Panc1 (cell line): ENCODE results near the gene CDC23. TPM values are rescaled to one million over a fixed set of nuclear protein-coding genes. Genes with fewer than 3 reads are reported as not detected.

Experiments
- ATAC-seq: fragments of 200-7000 bp; cut with Tn5 transposase; 2 replicates; pipeline ENCODE4 v1.9.1; 2020; ENCODE audit warnings: mild to moderate bottlenecking, moderate library complexity
- BruUV-seq: library from RNA; stranded (reverse); fragments of 400-500 nt; replicated peaks from 2 replicates; lab custom pipeline; 2021; lab: Mats Ljungman, UMichigan
- CTCF ChIA-PET: fragments of 300-600 bp; sonication (Branson Sonifier 250); formaldehyde crosslinking; loops from one replicate; lab custom pipeline; 2022; ENCODE audit warnings: antibody characterized with exemption; lab: Charles Lee
- POLR2A ChIA-PET: fragments of 300-600 bp; sonication (Branson Sonifier 250); formaldehyde crosslinking; loops from one replicate; lab custom pipeline; 2022; ENCODE audit warnings: antibody characterized with exemption; lab: Charles Lee
- DNase-seq: peaks from one replicate; pipeline ENCODE4 v3.0.0-alpha.2; 2010; ENCODE audit warnings: low read depth, low spot score
- H3K27ac ChIP-seq: 2 replicates; pipeline ENCODE4 v1.5.1; 2011; ENCODE audit warnings: mild to moderate bottlenecking, low read length, inconsistent platforms
- H3K27me3 ChIP-seq: fragments of 200-500 bp; sonication (Bioruptor generic); 2 replicates; pipeline ENCODE4 v1.6.0; 2014; ENCODE audit warnings: low read length, inconsistent platforms; ENCODE audit not compliant: control insufficient read depth, insufficient read depth
- H3K36me3 ChIP-seq: fragments of 200-500 bp; sonication (Bioruptor generic); 2 replicates; pipeline ENCODE4 v1.5.1; 2014; ENCODE audit warnings: inconsistent platforms, mild to moderate bottlenecking, low read length, moderate library complexity; ENCODE audit not compliant: control insufficient read depth, insufficient read depth
- H3K4me1 ChIP-seq: 2 replicates; pipeline ENCODE4 v1.5.1; 2011; ENCODE audit warnings: inconsistent platforms, mild to moderate bottlenecking, low read length, moderate library complexity; ENCODE audit not compliant: control insufficient read depth, insufficient read depth
- H3K4me3 ChIP-seq, 2 experiments: 2 replicates each; pipeline ENCODE4 v1.5.1; 2011 to 2012; ENCODE audit warnings: low read depth in 2 of 2, low read length in 2 of 2, mild to moderate bottlenecking in 2 of 2, inconsistent platforms in 1 of 2, moderate library complexity in 1 of 2
- H3K9me3 ChIP-seq: fragments of 200-500 bp; sonication (Bioruptor generic); 2 replicates; pipeline ENCODE4 v1.5.1; 2014; ENCODE audit warnings: low read depth, mild to moderate bottlenecking, inconsistent platforms, low read length, moderate library complexity; ENCODE audit not compliant: control insufficient read depth, insufficient read depth
- POLR2AphosphoS5 ChIP-seq: IDR thresholded peaks from 2 replicates; pipeline ENCODE4 v1.6.1; 2012; ENCODE audit warnings: mild to moderate bottlenecking, low read depth, low read length, moderate library complexity
- SIN3A ChIP-seq: IDR thresholded peaks from 2 replicates; pipeline ENCODE4 v1.6.1; 2012; ENCODE audit warnings: low read depth, mild to moderate bottlenecking, low read length, moderate library complexity, borderline replicate concordance; ENCODE audit not compliant: insufficient read depth
- TCF7L2 ChIP-seq: IDR thresholded peaks from 2 replicates; pipeline ENCODE4 v1.6.1; 2011; ENCODE audit warnings: mild to moderate bottlenecking, low read depth, low read length, inconsistent platforms
- in situ Hi-C: cut with HindIII; loops from 2 replicates; pipeline ENCODE4 v1.10.0; 2016; ENCODE audit warnings: low sequenced_read_pairs, low pct_unique_long_range_greater_than_20kb
- intact Hi-C: fragments of 100-400 bp; cut with micrococcal nuclease; formaldehyde crosslinking; loops from one replicate; pipeline ENCODE4 v1.10.0; 2022; ENCODE audit not compliant: unreplicated experiment
- total RNA-seq: library from RNA; stranded (reverse); gene quantifications from one replicate; pipeline ENCODE4 v1.2.1, GENCODE V29; 2021; ENCODE audit not compliant: unreplicated experiment
- TF ChIP-seq, protein P1 (sequence below), 2 experiments: IDR thresholded peaks; 2 replicates each; pipeline ENCODE4 v1.6.1; 2011 to 2012; ENCODE audit warnings: low read depth in 2 of 2, control low read depth in 1 of 2, low read length in 1 of 2, mild to moderate bottlenecking in 1 of 2, moderate library complexity in 1 of 2; ENCODE audit not compliant: insufficient read depth in 1 of 2
- TF ChIP-seq, protein P2 (sequence below): fragments of 450-650 bp; IDR thresholded peaks from 2 replicates; pipeline ENCODE4 v1.5.1; 2017; ENCODE audit warnings: mild to moderate bottlenecking

CDC23 gene
- total RNA-seq, 1 experiment from 2014 or later: 44.7 TPM

DNA sequence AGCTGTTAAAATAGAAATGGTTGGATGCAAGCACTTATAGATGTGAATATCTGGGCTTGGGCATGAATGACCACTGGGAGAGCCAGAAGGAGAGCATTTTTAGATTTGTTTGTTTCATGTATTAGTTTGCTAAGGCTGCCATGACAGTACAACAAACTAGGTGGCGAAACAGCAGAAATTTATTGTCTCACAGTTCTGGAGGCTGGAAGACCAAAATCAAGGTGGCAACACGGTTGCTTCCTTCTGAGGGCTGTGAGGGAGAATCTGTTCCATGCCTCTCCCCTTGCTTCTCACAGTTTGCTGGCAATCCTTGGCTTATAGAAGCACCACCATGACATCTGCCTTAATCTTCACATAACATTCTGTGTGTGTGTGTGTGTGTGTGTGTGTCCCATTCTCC is 20.2 kb upstream of the CDC23 start:
- Histone ChIP-seq H3K4me3 (no peak overlapping the region), H3K4me1 (peaks cover 12% of the 10 kb centered on the region), H3K9me3 (no peaks in the 10 kb centered on the region), H3K27ac (no peak overlapping the region), H3K36me3 (no peaks in the 10 kb centered on the region), H3K27me3 (no peaks in the 10 kb centered on the region)
- TF ChIP-seq, protein P1, sequence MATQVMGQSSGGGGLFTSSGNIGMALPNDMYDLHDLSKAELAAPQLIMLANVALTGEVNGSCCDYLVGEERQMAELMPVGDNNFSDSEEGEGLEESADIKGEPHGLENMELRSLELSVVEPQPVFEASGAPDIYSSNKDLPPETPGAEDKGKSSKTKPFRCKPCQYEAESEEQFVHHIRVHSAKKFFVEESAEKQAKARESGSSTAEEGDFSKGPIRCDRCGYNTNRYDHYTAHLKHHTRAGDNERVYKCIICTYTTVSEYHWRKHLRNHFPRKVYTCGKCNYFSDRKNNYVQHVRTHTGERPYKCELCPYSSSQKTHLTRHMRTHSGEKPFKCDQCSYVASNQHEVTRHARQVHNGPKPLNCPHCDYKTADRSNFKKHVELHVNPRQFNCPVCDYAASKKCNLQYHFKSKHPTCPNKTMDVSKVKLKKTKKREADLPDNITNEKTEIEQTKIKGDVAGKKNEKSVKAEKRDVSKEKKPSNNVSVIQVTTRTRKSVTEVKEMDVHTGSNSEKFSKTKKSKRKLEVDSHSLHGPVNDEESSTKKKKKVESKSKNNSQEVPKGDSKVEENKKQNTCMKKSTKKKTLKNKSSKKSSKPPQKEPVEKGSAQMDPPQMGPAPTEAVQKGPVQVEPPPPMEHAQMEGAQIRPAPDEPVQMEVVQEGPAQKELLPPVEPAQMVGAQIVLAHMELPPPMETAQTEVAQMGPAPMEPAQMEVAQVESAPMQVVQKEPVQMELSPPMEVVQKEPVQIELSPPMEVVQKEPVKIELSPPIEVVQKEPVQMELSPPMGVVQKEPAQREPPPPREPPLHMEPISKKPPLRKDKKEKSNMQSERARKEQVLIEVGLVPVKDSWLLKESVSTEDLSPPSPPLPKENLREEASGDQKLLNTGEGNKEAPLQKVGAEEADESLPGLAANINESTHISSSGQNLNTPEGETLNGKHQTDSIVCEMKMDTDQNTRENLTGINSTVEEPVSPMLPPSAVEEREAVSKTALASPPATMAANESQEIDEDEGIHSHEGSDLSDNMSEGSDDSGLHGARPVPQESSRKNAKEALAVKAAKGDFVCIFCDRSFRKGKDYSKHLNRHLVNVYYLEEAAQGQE (IDR thresholded peaks at IDR 0.05; ENCODE audit: insufficient read depth in 1 of 2, low read depth in 2 of 2, low read length in 1 of 2): no peak
- no peak for TF ChIP-seq SIN3A
- no peak for TF ChIP-seq TCF7L2
- TF ChIP-seq, protein P2, sequence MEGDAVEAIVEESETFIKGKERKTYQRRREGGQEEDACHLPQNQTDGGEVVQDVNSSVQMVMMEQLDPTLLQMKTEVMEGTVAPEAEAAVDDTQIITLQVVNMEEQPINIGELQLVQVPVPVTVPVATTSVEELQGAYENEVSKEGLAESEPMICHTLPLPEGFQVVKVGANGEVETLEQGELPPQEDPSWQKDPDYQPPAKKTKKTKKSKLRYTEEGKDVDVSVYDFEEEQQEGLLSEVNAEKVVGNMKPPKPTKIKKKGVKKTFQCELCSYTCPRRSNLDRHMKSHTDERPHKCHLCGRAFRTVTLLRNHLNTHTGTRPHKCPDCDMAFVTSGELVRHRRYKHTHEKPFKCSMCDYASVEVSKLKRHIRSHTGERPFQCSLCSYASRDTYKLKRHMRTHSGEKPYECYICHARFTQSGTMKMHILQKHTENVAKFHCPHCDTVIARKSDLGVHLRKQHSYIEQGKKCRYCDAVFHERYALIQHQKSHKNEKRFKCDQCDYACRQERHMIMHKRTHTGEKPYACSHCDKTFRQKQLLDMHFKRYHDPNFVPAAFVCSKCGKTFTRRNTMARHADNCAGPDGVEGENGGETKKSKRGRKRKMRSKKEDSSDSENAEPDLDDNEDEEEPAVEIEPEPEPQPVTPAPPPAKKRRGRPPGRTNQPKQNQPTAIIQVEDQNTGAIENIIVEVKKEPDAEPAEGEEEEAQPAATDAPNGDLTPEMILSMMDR: no peak
- no peak for TF ChIP-seq POLR2AphosphoS5
- BruUV-seq: no TSS peak
- intact Hi-C loops (no loop called here), in situ Hi-C loops (no loop called here)
- ATAC-seq (no peak), DNase-seq (no peak)
- CTCF ChIA-PET: interaction anchor here (0.5 kb wide), 1 partner anchor 35 kb away, joined by 4 read pairs; no protein-coding TSS in a partner anchor
- POLR2A ChIA-PET: no interaction called here

DNA sequence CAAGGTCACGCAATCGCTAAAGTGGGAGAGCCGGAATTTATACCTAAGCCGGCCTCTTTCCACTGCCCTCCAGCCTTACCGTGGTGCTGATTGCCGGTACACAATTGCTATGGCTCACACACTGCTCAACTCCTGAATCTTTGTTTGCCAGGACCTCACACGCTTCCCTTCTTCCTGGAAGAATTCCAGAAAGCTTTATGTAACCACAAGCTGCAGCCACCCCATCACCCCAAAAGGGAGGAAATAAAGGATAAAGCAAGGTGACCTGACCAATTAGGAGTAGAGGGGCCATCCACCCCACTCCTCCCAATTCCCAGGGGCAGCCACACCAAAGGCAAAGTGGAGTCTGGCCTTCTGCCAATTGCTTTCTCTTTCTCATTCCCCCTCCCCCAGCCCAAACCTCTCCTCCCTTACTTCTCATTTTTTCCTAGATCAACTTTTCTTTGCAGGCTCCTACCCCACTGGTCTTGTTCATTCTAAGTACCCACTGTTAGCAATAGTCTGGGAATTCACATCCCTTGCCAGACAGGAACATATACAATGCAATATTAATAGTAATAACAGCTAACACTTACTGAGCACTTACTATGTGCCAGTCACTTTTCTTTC is 18.0 kb upstream of the CDC23 start:
- ATAC-seq (peak; percentile 65), DNase-seq (no peak)
- no peak overlapping the region for H3K4me3 ChIP-seq
- H3K27me3 ChIP-seq: no peaks in the 10 kb centered on the region
- TF ChIP-seq, protein P2: no peak
- TF ChIP-seq POLR2AphosphoS5 (no peak), SIN3A (no peak), TCF7L2 (no peak)
- TF ChIP-seq, protein P1 (IDR thresholded peaks at IDR 0.05; ENCODE audit: insufficient read depth in 1 of 2, low read depth in 2 of 2, low read length in 1 of 2): no peak
- POLR2A ChIA-PET: interaction anchor here (0.5 to 1.1 kb wide), 3 partner anchors 17 to 909 kb away, joined by 4 read pairs; no protein-coding TSS in a partner anchor
- intact Hi-C loops: no loop called here
- BruUV-seq: no TSS peak
- H3K27ac ChIP-seq: no peak overlapping the region
- H3K4me1 ChIP-seq: peaks cover 12% of the 10 kb centered on the region
- H3K36me3 ChIP-seq: no peaks in the 10 kb centered on the region
- CTCF ChIA-PET: no interaction called here
- no peaks in the 10 kb centered on the region for H3K9me3 ChIP-seq
- in situ Hi-C loops: no loop called here
